Measurements from ENCODE around the gene MYRIP. TPM values are rescaled to one million over a fixed set of nuclear protein-coding genes. Genes with fewer than 3 reads are reported as not detected.

The MYRIP gene
- total RNA-seq, 1 experiment from 2014 or later: 1.6 TPM

DNA sequence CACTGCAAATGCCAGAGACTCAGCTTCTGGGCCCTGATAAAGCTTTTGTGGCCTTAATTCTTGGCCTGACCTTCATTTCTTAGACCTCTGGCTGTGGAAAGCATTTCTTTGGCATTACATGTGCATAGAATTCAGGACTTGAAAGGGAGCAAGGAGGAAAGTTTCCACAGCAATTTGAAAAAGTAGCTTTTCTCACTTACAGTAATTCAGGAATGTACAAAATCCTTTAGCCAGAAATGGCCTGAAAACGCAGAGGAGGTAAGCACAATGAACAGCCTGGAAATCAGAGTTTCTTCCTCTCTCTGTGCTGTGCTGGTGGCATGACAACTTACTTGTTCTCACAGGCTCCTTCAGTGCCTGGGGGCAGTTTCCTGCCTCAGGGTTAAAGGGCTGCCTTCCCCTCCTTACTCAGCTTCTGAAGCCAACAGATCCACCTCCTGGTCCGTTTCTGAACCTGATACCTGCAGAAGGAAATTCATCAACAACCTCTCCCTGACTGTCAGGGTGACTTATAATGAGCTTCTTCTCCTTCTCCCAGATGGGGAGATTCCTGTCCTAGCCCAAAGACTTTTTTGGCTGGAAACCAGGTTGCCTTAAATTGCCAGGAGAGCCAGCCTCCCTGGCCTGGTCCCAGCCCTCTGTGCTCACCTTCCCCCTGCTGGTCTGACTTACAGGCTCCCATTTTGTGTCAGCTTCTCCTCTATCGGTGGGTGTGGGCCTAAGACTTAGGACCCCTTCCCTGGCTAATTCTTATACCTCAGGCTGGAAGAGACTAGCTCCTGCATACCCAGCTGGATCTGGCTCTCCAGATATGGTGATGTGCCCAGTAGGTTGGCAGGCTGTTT lies 102.3 kb downstream of the MYRIP start (continued):
- TF ChIP-seq, protein P1, sequence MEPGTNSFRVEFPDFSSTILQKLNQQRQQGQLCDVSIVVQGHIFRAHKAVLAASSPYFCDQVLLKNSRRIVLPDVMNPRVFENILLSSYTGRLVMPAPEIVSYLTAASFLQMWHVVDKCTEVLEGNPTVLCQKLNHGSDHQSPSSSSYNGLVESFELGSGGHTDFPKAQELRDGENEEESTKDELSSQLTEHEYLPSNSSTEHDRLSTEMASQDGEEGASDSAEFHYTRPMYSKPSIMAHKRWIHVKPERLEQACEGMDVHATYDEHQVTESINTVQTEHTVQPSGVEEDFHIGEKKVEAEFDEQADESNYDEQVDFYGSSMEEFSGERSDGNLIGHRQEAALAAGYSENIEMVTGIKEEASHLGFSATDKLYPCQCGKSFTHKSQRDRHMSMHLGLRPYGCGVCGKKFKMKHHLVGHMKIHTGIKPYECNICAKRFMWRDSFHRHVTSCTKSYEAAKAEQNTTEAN (CRISPR knock-in tag; IDR thresholded peaks at IDR 0.05): no peak
- TF ChIP-seq JUN (CRISPR knock-in tag; IDR thresholded peaks at IDR 0.05) (no peak), IRF2 (CRISPR knock-in tag; IDR thresholded peaks at IDR 0.05; ENCODE audit: borderline replicate concordance, low read depth) (no peak), MYBL2 (CRISPR knock-in tag; IDR thresholded peaks at IDR 0.05) (no peak), TP53 (CRISPR knock-in tag; IDR thresholded peaks at IDR 0.05) (no peak), KAT7 (CRISPR knock-in tag; IDR thresholded peaks at IDR 0.05; ENCODE audit: borderline replicate concordance) (no peak), NFATC4 (CRISPR knock-in tag; IDR thresholded peaks at IDR 0.05) (no peak)
- TF ChIP-seq, protein P2, sequence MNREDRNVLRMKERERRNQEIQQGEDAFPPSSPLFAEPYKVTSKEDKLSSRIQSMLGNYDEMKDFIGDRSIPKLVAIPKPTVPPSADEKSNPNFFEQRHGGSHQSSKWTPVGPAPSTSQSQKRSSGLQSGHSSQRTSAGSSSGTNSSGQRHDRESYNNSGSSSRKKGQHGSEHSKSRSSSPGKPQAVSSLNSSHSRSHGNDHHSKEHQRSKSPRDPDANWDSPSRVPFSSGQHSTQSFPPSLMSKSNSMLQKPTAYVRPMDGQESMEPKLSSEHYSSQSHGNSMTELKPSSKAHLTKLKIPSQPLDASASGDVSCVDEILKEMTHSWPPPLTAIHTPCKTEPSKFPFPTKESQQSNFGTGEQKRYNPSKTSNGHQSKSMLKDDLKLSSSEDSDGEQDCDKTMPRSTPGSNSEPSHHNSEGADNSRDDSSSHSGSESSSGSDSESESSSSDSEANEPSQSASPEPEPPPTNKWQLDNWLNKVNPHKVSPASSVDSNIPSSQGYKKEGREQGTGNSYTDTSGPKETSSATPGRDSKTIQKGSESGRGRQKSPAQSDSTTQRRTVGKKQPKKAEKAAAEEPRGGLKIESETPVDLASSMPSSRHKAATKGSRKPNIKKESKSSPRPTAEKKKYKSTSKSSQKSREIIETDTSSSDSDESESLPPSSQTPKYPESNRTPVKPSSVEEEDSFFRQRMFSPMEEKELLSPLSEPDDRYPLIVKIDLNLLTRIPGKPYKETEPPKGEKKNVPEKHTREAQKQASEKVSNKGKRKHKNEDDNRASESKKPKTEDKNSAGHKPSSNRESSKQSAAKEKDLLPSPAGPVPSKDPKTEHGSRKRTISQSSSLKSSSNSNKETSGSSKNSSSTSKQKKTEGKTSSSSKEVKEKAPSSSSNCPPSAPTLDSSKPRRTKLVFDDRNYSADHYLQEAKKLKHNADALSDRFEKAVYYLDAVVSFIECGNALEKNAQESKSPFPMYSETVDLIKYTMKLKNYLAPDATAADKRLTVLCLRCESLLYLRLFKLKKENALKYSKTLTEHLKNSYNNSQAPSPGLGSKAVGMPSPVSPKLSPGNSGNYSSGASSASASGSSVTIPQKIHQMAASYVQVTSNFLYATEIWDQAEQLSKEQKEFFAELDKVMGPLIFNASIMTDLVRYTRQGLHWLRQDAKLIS (CRISPR knock-in tag; IDR thresholded peaks at IDR 0.05; ENCODE audit: borderline replicate concordance): no peak

DNA sequence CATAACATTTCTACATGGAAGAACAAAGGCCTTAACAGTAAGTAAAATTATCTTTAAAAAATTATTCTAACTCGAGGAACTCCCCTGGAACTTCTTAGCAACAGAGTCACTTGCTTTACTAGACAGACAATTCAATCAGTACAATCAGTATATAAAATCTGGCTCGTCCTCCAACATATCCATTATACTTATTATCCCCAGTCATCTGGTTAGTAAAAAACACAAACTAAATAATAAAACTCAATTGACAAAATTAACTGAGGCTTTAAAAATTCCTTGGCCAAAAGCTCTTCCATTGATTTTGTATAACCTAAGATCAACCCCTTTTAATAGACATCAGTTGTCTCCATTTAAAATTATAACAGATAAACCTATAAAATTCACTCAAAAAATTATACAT lies 105.6 kb downstream of the MYRIP start:
- CTCF ChIA-PET: no interaction called here
- ATAC-seq (no peak), DNase-seq (ENCODE audit: low spot score) (no peak)
- H3K36me3 Mint-ChIP-seq: no peaks in the 10 kb centered on the region
- no peaks in the 10 kb centered on the region for H3K27me3 Mint-ChIP-seq (ENCODE audit: low read depth)
- H3K9me3 Mint-ChIP-seq: no peaks in the 10 kb centered on the region
- no peak overlapping the region for H3K27ac Mint-ChIP-seq
- H3K4me3 Mint-ChIP-seq: no peak overlapping the region
- peaks cover 27% of the 10 kb centered on the region for H3K4me1 Mint-ChIP-seq
- POLR2A ChIA-PET: no interaction called here
- TF ChIP-seq, protein P3, sequence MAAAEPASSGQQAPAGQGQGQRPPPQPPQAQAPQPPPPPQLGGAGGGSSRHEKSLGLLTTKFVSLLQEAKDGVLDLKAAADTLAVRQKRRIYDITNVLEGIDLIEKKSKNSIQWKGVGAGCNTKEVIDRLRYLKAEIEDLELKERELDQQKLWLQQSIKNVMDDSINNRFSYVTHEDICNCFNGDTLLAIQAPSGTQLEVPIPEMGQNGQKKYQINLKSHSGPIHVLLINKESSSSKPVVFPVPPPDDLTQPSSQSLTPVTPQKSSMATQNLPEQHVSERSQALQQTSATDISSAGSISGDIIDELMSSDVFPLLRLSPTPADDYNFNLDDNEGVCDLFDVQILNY (CRISPR knock-in tag; IDR thresholded peaks at IDR 0.05): no peak
- TF ChIP-seq, protein P4, sequence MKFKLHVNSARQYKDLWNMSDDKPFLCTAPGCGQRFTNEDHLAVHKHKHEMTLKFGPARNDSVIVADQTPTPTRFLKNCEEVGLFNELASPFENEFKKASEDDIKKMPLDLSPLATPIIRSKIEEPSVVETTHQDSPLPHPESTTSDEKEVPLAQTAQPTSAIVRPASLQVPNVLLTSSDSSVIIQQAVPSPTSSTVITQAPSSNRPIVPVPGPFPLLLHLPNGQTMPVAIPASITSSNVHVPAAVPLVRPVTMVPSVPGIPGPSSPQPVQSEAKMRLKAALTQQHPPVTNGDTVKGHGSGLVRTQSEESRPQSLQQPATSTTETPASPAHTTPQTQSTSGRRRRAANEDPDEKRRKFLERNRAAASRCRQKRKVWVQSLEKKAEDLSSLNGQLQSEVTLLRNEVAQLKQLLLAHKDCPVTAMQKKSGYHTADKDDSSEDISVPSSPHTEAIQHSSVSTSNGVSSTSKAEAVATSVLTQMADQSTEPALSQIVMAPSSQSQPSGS (CRISPR knock-in tag; IDR thresholded peaks at IDR 0.05; ENCODE audit: borderline replicate concordance, low read depth): no peak
- TF ChIP-seq, protein P5, sequence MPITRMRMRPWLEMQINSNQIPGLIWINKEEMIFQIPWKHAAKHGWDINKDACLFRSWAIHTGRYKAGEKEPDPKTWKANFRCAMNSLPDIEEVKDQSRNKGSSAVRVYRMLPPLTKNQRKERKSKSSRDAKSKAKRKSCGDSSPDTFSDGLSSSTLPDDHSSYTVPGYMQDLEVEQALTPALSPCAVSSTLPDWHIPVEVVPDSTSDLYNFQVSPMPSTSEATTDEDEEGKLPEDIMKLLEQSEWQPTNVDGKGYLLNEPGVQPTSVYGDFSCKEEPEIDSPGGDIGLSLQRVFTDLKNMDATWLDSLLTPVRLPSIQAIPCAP (CRISPR knock-in tag; IDR thresholded peaks at IDR 0.05): no peak
- TF ChIP-seq ZNF396 (CRISPR knock-in tag; IDR thresholded peaks at IDR 0.05; ENCODE audit: borderline replicate concordance) (no peak), TEAD4 (CRISPR knock-in tag; IDR thresholded peaks at IDR 0.05) (no peak), RORB (CRISPR knock-in tag; IDR thresholded peaks at IDR 0.05) (no peak), KAT7 (CRISPR knock-in tag; IDR thresholded peaks at IDR 0.05; ENCODE audit: borderline replicate concordance) (no peak), ZNF423 (CRISPR knock-in tag; IDR thresholded peaks at IDR 0.05) (no peak), NFATC4 (CRISPR knock-in tag; IDR thresholded peaks at IDR 0.05) (no peak), OVOL2 (CRISPR knock-in tag; IDR thresholded peaks at IDR 0.05; ENCODE audit: borderline replicate concordance) (no peak), FOXJ3 (CRISPR knock-in tag; IDR thresholded peaks at IDR 0.05; ENCODE audit: borderline replicate concordance) (no peak), HMGA2 (CRISPR knock-in tag; IDR thresholded peaks at IDR 0.05) (no peak), MYBL2 (CRISPR knock-in tag; IDR thresholded peaks at IDR 0.05) (no peak)
- TF ChIP-seq, protein P6, sequence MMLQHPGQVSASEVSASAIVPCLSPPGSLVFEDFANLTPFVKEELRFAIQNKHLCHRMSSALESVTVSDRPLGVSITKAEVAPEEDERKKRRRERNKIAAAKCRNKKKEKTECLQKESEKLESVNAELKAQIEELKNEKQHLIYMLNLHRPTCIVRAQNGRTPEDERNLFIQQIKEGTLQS (CRISPR knock-in tag; conservative IDR thresholded peaks at IDR 0.05): no peak
- TF ChIP-seq, protein P7, sequence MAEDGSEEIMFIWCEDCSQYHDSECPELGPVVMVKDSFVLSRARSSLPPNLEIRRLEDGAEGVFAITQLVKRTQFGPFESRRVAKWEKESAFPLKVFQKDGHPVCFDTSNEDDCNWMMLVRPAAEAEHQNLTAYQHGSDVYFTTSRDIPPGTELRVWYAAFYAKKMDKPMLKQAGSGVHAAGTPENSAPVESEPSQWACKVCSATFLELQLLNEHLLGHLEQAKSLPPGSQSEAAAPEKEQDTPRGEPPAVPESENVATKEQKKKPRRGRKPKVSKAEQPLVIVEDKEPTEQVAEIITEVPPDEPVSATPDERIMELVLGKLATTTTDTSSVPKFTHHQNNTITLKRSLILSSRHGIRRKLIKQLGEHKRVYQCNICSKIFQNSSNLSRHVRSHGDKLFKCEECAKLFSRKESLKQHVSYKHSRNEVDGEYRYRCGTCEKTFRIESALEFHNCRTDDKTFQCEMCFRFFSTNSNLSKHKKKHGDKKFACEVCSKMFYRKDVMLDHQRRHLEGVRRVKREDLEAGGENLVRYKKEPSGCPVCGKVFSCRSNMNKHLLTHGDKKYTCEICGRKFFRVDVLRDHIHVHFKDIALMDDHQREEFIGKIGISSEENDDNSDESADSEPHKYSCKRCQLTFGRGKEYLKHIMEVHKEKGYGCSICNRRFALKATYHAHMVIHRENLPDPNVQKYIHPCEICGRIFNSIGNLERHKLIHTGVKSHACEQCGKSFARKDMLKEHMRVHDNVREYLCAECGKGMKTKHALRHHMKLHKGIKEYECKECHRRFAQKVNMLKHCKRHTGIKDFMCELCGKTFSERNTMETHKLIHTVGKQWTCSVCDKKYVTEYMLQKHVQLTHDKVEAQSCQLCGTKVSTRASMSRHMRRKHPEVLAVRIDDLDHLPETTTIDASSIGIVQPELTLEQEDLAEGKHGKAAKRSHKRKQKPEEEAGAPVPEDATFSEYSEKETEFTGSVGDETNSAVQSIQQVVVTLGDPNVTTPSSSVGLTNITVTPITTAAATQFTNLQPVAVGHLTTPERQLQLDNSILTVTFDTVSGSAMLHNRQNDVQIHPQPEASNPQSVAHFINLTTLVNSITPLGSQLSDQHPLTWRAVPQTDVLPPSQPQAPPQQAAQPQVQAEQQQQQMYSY (CRISPR knock-in tag; IDR thresholded peaks at IDR 0.05): no peak
- TF ChIP-seq, protein P8, sequence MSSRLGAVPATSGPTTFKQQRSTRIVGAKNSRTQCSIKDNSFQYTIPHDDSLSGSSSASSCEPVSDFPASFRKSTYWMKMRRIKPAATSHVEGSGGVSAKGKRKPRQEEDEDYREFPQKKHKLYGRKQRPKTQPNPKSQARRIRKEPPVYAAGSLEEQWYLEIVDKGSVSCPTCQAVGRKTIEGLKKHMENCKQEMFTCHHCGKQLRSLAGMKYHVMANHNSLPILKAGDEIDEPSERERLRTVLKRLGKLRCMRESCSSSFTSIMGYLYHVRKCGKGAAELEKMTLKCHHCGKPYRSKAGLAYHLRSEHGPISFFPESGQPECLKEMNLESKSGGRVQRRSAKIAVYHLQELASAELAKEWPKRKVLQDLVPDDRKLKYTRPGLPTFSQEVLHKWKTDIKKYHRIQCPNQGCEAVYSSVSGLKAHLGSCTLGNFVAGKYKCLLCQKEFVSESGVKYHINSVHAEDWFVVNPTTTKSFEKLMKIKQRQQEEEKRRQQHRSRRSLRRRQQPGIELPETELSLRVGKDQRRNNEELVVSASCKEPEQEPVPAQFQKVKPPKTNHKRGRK (CRISPR knock-in tag; IDR thresholded peaks at IDR 0.05; ENCODE audit: borderline replicate concordance): no peak
